ENCODE results near the gene TUBB2B. TPM values are rescaled to one million over a fixed set of nuclear protein-coding genes. Genes with fewer than 3 reads are reported as not detected.
"Not testable (repeated sequence)": the region's sequence is repeated elsewhere in the genome, so short reads cannot be mapped to it uniquely, and the experiment has no call there.

Gene TUBB2B
- polyA plus RNA-seq, 2 of the 4 experiments (the other 2 are of a cell fraction) = 10.8 to 18.0 TPM

DNA sequence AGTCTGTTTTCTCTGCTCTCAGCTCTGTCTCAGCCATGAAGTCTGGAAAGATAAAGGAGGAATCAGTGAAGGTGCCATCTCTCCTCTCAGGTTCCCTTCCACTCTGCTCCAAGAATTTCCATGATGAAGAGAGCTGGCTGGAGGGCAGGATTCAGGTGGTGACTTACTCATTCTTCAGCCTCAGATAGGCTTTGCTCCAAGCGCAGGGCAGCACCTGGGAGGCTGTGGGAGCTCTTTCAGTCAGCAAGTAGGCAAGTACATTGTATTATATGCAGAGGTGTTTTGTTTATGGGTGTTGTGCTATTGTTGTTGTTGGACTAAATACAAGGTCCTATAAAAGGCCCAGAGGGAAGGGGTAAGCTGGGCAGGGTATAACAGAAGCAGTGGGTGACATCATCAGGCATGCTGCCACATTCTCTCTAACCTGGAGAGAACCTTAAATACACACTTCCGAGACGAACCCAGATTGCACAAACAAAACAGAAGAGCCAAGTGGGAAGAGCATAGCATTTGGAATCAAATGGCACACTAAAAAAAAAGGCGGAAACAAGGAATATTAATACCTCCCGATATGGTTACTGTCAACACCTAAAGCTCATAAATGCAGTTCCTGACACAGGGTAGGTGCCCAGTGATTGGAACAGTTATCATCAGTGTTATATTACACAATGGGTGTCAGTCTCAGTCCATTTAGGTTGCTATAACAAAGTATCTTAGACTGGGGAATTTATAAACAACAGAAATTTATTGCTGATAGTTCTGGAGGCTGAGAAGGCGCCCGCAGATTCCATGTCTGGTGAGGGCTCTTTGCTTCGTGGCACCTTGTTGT lies 16.8 kb upstream of the TUBB2B start:
- Histone ChIP-seq H3K4me3 (no peak overlapping the region), H3K27ac (no peak overlapping the region), H3K9me3 (no peaks in the 10 kb centered on the region), H3K4me1 (peaks cover 3% of the 10 kb centered on the region; the same call in 1 of the 3 replicates), H3K4me2 (no peak overlapping the region)
- CTCF ChIA-PET = no interaction called here
- POLR2A ChIA-PET = no interaction called here
- no peak for TF ChIP-seq SMC3 (IDR thresholded peaks at IDR 0.05)
- TF ChIP-seq MAZ (IDR thresholded peaks at IDR 0.05; ENCODE audit: borderline replicate concordance, low read depth, low read length) = no peak
- TF ChIP-seq NR3C1 (IDR thresholded peaks at IDR 0.05) = no peak
- no peak for TF ChIP-seq KDM1A (IDR thresholded peaks at IDR 0.05; ENCODE audit: low read depth)
- no peak for TF ChIP-seq JUN (IDR thresholded peaks at IDR 0.05)
- TF ChIP-seq EHF (CRISPR knock-in tag; IDR thresholded peaks at IDR 0.05) = no peak
- TF ChIP-seq, protein P1, sequence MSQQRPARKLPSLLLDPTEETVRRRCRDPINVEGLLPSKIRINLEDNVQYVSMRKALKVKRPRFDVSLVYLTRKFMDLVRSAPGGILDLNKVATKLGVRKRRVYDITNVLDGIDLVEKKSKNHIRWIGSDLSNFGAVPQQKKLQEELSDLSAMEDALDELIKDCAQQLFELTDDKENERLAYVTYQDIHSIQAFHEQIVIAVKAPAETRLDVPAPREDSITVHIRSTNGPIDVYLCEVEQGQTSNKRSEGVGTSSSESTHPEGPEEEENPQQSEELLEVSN (IDR thresholded peaks at IDR 0.05; ENCODE audit: borderline replicate concordance, low read depth) = no peak
- no peak for TF ChIP-seq RNF2 (IDR thresholded peaks at IDR 0.05; ENCODE audit: borderline replicate concordance, low read depth)
- no peak for TF ChIP-seq HOXB5 (CRISPR knock-in tag; IDR thresholded peaks at IDR 0.05)
- TF ChIP-seq, protein P2, sequence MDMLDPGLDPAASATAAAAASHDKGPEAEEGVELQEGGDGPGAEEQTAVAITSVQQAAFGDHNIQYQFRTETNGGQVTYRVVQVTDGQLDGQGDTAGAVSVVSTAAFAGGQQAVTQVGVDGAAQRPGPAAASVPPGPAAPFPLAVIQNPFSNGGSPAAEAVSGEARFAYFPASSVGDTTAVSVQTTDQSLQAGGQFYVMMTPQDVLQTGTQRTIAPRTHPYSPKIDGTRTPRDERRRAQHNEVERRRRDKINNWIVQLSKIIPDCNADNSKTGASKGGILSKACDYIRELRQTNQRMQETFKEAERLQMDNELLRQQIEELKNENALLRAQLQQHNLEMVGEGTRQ (IDR thresholded peaks at IDR 0.05) = no peak
- no peak for TF ChIP-seq FOSL2 (IDR thresholded peaks at IDR 0.05)
- no peak for TF ChIP-seq FOSL2 (CRISPR knock-in tag; IDR thresholded peaks at IDR 0.05)
- TF ChIP-seq, protein P3, sequence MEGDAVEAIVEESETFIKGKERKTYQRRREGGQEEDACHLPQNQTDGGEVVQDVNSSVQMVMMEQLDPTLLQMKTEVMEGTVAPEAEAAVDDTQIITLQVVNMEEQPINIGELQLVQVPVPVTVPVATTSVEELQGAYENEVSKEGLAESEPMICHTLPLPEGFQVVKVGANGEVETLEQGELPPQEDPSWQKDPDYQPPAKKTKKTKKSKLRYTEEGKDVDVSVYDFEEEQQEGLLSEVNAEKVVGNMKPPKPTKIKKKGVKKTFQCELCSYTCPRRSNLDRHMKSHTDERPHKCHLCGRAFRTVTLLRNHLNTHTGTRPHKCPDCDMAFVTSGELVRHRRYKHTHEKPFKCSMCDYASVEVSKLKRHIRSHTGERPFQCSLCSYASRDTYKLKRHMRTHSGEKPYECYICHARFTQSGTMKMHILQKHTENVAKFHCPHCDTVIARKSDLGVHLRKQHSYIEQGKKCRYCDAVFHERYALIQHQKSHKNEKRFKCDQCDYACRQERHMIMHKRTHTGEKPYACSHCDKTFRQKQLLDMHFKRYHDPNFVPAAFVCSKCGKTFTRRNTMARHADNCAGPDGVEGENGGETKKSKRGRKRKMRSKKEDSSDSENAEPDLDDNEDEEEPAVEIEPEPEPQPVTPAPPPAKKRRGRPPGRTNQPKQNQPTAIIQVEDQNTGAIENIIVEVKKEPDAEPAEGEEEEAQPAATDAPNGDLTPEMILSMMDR (IDR thresholded peaks at IDR 0.05) = no peak
- TF ChIP-seq TFCP2L1 (CRISPR knock-in tag; IDR thresholded peaks at IDR 0.05) = no peak
- TF ChIP-seq HOXB13 (CRISPR knock-in tag; IDR thresholded peaks at IDR 0.05; ENCODE audit: low read depth) = no peak
- no peak for TF ChIP-seq CBX8 (IDR thresholded peaks at IDR 0.05)
- TF ChIP-seq, protein P4, sequence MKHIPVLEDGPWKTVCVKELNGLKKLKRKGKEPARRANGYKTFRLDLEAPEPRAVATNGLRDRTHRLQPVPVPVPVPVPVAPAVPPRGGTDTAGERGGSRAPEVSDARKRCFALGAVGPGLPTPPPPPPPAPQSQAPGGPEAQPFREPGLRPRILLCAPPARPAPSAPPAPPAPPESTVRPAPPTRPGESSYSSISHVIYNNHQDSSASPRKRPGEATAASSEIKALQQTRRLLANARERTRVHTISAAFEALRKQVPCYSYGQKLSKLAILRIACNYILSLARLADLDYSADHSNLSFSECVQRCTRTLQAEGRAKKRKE (CRISPR knock-in tag; IDR thresholded peaks at IDR 0.05; ENCODE audit: low read depth) = no peak
- no peak for FAIRE-seq
- no peak for DNase-seq (ENCODE audit: low read depth in 1 of 2, low spot score in 1 of 2)
- 76% methylated on average over 8 of the region's 8 CpGs for WGBS (ENCODE audit: missing lambda C conversion rate)
- ATAC-seq = no peak

GRCh38 chr6:3242768-3243167 lies 15.3 kb upstream of the TUBB2B start:
- ATAC-seq = no peak
- no peak for FAIRE-seq
- WGBS (ENCODE audit: missing lambda C conversion rate) = 91% methylated on average over 4 of the region's 4 CpGs
- Histone ChIP-seq H3K4me1 (0 out of 3 replicates have a peak, but pooled peaks cover 3% of the 10 kb centered on the region), H3K27ac (no peak overlapping the region), H3K9me3 (no peaks in the 10 kb centered on the region), H3K4me3 (no peak overlapping the region), H3K4me2 (no peak overlapping the region)
- DNase-seq (ENCODE audit: low read depth in 1 of 2, low spot score in 1 of 2) = no peak
- TF ChIP-seq POLR2A (IDR thresholded peaks at IDR 0.05; ENCODE audit: low read length) (no peak), MAFK (IDR thresholded peaks at IDR 0.05; ENCODE audit: partially characterized antibody) (no peak), CEBPB (IDR thresholded peaks at IDR 0.05) (no peak), HMGXB4 (CRISPR knock-in tag; IDR thresholded peaks at IDR 0.05; ENCODE audit: borderline replicate concordance) (no peak), NR3C1 (IDR thresholded peaks at IDR 0.05) (no peak), TFCP2L1 (CRISPR knock-in tag; IDR thresholded peaks at IDR 0.05) (no peak), HOXA7 (CRISPR knock-in tag; IDR thresholded peaks at IDR 0.05) (no peak), CHD2 (IDR thresholded peaks at IDR 0.05; ENCODE audit: low read length, partially characterized antibody) (no peak), JUNB (IDR thresholded peaks at IDR 0.05) (no peak), HOXB5 (CRISPR knock-in tag; IDR thresholded peaks at IDR 0.05) (no peak), CBX2 (IDR thresholded peaks at IDR 0.05; ENCODE audit: borderline replicate concordance, low read depth) (no peak), FOSB (CRISPR knock-in tag; IDR thresholded peaks at IDR 0.05) (no peak)
- CTCF ChIA-PET = interaction anchor here (2.1 kb wide), 1 partner anchor 9 kb away, joined by 6 read pairs; no protein-coding TSS in a partner anchor
- POLR2A ChIA-PET = no interaction called here

DNA sequence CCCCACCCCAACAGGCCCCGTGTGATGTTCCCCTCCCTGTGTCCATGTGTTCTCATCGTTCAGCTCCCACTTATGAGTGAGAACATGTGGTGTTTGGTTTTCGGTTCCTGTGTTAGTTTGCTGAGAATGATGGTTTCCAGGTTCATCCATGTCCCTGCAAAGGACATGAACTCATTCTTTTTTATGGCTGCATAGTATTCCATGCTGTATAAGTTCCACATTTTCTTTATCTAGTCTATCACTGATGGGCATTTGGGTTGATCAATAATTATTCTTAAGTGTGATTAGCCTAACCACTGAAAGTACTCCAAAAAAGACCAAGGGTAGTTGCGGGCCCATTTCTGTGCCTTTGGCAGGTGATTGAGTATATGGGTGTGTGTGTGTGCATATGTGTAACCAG lies 14.3 kb upstream of the TUBB2B start:
- H3K4me3 ChIP-seq; H3K4me1 ChIP-seq; POLR2A ChIA-PET; H3K9me3 ChIP-seq; ATAC-seq; FAIRE-seq; H3K4me2 ChIP-seq; H3K27ac ChIP-seq; DNase-seq (ENCODE audit: low read depth in 1 of 2, low spot score in 1 of 2): not testable (repeated sequence)
- CTCF ChIA-PET = interaction anchor here (2.1 kb wide), 1 partner anchor 10 kb away, joined by 6 read pairs; no protein-coding TSS in a partner anchor
- WGBS (ENCODE audit: missing lambda C conversion rate) = 52% methylated on average over 3 of the region's 4 CpGs

All from A549 (cell line).